Loucy (cell line): ENCODE data around the gene PMVK.

Experiments used
- H2AFZ ChIP-seq: fragments of 200-600 bp; sonication (generic); 2 replicates; pipeline ENCODE4 v1.6.0; 2016; ENCODE audit warnings: antibody characterized with exemption, mild to moderate bottlenecking, low read length, moderate library complexity
- H3F3A ChIP-seq: fragments of 200-600 bp; 2 replicates; pipeline ENCODE4 v1.6.0; 2016; ENCODE audit warnings: antibody characterized with exemption, low read depth, mild to moderate bottlenecking
- H3K27me3 ChIP-seq: fragments of 200-600 bp; sonication (generic); 2 replicates; pipeline ENCODE4 v1.6.1; 2014; ENCODE audit warnings: low read length, mild to moderate bottlenecking; ENCODE audit not compliant: insufficient read depth, poor library complexity, severe bottlenecking
- H3K36me3 ChIP-seq: fragments of 200-600 bp; sonication (generic); 2 replicates; pipeline ENCODE4 v1.6.1; 2016; ENCODE audit warnings: low read length; ENCODE audit not compliant: insufficient read depth
- H3K4me1 ChIP-seq: fragments of 200-600 bp; sonication (generic); 2 replicates; pipeline ENCODE4 v1.5.1; 2014; ENCODE audit warnings: low read length, mild to moderate bottlenecking; ENCODE audit not compliant: insufficient read depth, poor library complexity, severe bottlenecking
- H3K4me2 ChIP-seq: fragments of 200-600 bp; sonication (generic); 2 replicates; pipeline ENCODE4 v1.6.0; 2014; ENCODE audit warnings: antibody characterized with exemption, low read length, low read depth, mild to moderate bottlenecking; ENCODE audit not compliant: poor library complexity, severe bottlenecking
- H3K4me3 ChIP-seq: fragments of 200-600 bp; sonication (generic); 2 replicates; pipeline ENCODE4 v1.5.1; 2014; ENCODE audit warnings: low read length, mild to moderate bottlenecking, mixed read lengths; ENCODE audit not compliant: poor library complexity, severe bottlenecking
- H3K79me2 ChIP-seq: fragments of 200-600 bp; sonication (generic); 2 replicates; pipeline ENCODE4 v1.6.1; 2014; ENCODE audit warnings: low read length; ENCODE audit not compliant: insufficient read depth
- H3K9ac ChIP-seq: fragments of 200-600 bp; sonication (generic); 2 replicates; pipeline ENCODE4 v1.6.0; 2014; ENCODE audit warnings: mild to moderate bottlenecking, low read depth, low read length, moderate library complexity; ENCODE audit not compliant: poor library complexity, severe bottlenecking
- H3K9me2 ChIP-seq: fragments of 200-600 bp; sonication (generic); replicated peaks from 2 replicates; pipeline ENCODE4 v1.6.1; 2016; ENCODE audit warnings: low read depth, low read length, mixed read lengths
- H3K9me3 ChIP-seq: fragments of 200-600 bp; sonication (generic); 2 replicates; pipeline ENCODE4 v1.6.1; 2014; ENCODE audit warnings: mild to moderate bottlenecking, antibody characterized with exemption, low read length, low read depth; ENCODE audit not compliant: insufficient read depth
- H4K20me1 ChIP-seq: fragments of 200-600 bp; sonication (generic); 2 replicates; pipeline ENCODE4 v1.6.0; 2014; ENCODE audit warnings: antibody characterized with exemption, low read length, mild to moderate bottlenecking; ENCODE audit not compliant: insufficient read depth, poor library complexity, severe bottlenecking
- EZH2phosphoT487 ChIP-seq: fragments of 200-600 bp; IDR thresholded peaks from 2 replicates; pipeline ENCODE4 v1.6.1; 2018; ENCODE audit warnings: antibody characterized with exemption, mild to moderate bottlenecking, moderate library complexity, borderline replicate concordance
- TF ChIP-seq, protein P1 (sequence below): fragments of 200-600 bp; sonication (generic); conservative IDR thresholded peaks from 2 replicates; pipeline ENCODE4 v1.5.1; 2014; ENCODE audit warnings: mild to moderate bottlenecking, antibody characterized with exemption, low read length

The PMVK gene

DNA sequence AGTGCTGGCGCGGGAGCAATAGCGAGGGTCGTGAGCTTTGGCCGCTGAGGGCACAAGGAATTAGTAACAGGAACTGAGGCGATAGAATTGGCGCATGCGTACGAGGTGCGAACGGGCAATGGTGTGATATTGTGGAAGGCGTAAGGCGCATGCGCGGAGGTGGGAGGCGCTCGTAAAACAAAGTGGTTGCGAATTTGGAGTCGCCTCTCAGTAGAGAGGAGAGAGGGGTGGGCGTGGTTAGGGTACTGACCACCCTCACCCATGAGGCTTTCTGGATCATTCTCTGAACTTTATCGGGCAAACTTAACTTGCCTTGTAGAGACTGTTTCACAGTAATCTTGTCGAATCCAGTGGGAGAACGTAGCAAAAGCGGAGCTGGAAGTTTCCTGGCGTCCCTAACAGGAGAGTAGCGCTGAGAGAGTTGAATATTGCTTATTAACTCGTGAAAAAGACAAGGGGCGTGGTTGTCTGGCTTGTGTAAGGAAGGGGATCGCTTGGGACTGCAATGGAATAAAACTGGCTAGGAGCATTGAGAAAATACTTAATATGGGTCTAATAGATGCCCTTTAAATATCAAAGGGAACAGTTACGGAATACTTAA lies 38.4 kb upstream of the PMVK start:
- Histone ChIP-seq H3F3A (peaks cover 3% of the 10 kb centered on the region; the same call in 1 of the 2 replicates), H3K4me2 (peak overlapping the region; percentile 89), H3K9ac (peak overlapping the region; percentile 95), H3K4me3 (peak overlapping the region; percentile 94), H3K4me1 (peaks cover 45% of the 10 kb centered on the region), H3K9me2 (no peaks in the 10 kb centered on the region), H3K9me3 (no peaks in the 10 kb centered on the region), H4K20me1 (peaks cover 36% of the 10 kb centered on the region), H2AFZ (peak overlapping the region; percentile 35; the same call in 1 of the 2 replicates), H3K27me3 (no peaks in the 10 kb centered on the region), H3K36me3 (peaks cover 18% of the 10 kb centered on the region; the same call in 1 of the 2 replicates), H3K79me2 (peaks cover 78% of the 10 kb centered on the region)
- TF ChIP-seq, protein P1, sequence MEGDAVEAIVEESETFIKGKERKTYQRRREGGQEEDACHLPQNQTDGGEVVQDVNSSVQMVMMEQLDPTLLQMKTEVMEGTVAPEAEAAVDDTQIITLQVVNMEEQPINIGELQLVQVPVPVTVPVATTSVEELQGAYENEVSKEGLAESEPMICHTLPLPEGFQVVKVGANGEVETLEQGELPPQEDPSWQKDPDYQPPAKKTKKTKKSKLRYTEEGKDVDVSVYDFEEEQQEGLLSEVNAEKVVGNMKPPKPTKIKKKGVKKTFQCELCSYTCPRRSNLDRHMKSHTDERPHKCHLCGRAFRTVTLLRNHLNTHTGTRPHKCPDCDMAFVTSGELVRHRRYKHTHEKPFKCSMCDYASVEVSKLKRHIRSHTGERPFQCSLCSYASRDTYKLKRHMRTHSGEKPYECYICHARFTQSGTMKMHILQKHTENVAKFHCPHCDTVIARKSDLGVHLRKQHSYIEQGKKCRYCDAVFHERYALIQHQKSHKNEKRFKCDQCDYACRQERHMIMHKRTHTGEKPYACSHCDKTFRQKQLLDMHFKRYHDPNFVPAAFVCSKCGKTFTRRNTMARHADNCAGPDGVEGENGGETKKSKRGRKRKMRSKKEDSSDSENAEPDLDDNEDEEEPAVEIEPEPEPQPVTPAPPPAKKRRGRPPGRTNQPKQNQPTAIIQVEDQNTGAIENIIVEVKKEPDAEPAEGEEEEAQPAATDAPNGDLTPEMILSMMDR = no peak
- TF ChIP-seq EZH2phosphoT487 = no peak

DNA sequence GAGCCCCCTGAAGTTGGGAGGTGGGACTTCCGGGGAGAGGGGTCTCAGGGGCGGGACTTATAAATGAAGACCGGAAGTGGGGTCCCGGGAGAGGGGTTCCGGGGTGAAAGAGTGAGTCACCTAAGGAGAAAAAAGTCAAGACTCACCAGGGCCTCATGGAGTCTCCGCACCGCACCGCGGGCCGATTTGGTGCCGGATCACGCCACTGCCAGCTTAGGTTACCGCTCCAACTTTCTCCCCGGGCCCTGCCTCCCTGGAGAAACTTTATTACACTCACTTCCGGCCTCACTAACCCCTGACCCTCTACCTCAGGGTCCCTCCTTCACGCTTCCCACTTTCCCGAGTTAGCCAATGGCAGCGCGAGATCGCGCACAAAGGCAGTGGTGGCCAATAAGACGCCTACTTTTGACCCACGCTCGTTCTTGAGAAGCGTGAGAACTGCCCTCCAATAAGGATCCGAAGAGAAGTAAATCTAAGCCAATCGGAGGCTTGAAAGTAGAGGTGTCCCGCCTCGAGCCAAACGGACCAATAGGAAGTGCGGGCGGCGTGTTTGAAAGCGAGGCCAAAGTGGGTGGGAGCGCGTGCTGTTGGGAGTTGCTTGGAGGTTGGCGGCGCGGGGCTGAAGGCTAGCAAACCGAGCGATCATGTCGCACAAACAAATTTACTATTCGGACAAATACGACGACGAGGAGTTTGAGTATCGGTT lies 37.7 kb upstream of the PMVK start, which contains the start of gene CKS1B:
Gene CKS1B, plus strand, starts transcription at position 580 of the 706 bp plus-strand sequence. Its CDS starts 65 bp downstream, at position 645.
- peaks cover 3% of the 10 kb centered on the region; the same call in 1 of the 2 replicates for H3F3A ChIP-seq
- H3K9me2 ChIP-seq = no peaks in the 10 kb centered on the region
- peak within 1 kb of the TSS; percentile 47; the same call in 1 of the 2 replicates for H2AFZ ChIP-seq
- TF ChIP-seq, protein P1 = no peak
- TF ChIP-seq EZH2phosphoT487 = no peak
- peak within 1 kb of the TSS; percentile 95 for H3K9ac ChIP-seq
- H3K4me1 ChIP-seq = peaks cover 51% of the 10 kb centered on the region
- peaks cover 79% of the 10 kb centered on the region for H3K79me2 ChIP-seq
- H3K36me3 ChIP-seq = peaks cover 13% of the 10 kb centered on the region; the same call in 1 of the 2 replicates
- H3K27me3 ChIP-seq = no peaks in the 10 kb centered on the region
- no peaks in the 10 kb centered on the region for H3K9me3 ChIP-seq
- peak within 1 kb of the TSS; percentile 89 for H3K4me2 ChIP-seq
- H3K4me3 ChIP-seq = peak within 1 kb of the TSS; percentile 94
- peaks cover 36% of the 10 kb centered on the region for H4K20me1 ChIP-seq

DNA sequence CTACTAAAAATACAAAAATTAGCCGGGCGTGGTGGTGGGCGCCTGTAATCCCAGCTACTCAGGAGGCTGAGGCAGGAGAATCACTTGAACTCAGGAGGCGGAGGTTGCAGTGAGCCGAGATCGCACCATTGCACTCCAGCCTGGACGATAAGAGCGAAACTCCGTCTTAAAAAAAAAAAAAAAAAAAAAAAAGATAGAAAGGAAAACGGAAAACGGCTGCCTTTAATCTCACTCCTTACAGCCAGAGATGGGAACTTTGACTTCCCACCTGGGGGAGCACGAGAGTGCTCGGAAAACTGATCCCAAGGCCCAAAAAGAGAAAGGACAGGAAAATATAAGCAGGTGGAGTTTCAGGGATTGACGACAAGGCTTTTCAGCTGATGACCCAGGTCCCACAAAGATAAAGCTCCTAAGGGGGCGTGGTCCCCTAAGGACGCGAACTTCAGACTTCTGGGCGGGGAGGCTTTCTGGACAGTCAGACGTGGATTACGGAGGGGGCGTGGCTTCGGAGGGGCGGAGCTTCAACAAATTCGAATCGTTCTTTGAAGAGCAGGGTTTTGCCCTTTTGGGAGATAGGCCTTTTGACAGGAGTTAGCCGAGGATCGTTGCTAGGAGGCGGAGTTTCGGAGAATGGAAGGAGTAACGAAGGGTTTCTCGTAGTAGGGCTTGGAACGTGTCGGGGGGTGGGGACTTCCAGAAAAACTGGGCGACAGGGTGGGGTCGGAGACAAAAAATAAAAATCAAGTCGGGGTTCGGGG lies 37.0 kb upstream of the PMVK start:
- H3K9ac ChIP-seq = peak overlapping the region; percentile 95
- peaks cover 36% of the 10 kb centered on the region for H4K20me1 ChIP-seq
- no peaks in the 10 kb centered on the region for H3K9me2 ChIP-seq
- peaks cover 82% of the 10 kb centered on the region for H3K79me2 ChIP-seq
- peaks cover 56% of the 10 kb centered on the region for H3K4me1 ChIP-seq
- H3K4me2 ChIP-seq = peak overlapping the region; percentile 73
- H3K27me3 ChIP-seq = no peaks in the 10 kb centered on the region
- H2AFZ ChIP-seq = peak overlapping the region; percentile 47; the same call in 1 of the 2 replicates
- H3K36me3 ChIP-seq = peaks cover 9% of the 10 kb centered on the region; the same call in 1 of the 2 replicates
- TF ChIP-seq, protein P1 = peak; percentile 31; the same call in 1 of the 2 replicates
- TF ChIP-seq EZH2phosphoT487 = no peak
- peak overlapping the region; percentile 94 for H3K4me3 ChIP-seq
- H3F3A ChIP-seq = peaks cover 3% of the 10 kb centered on the region; the same call in 1 of the 2 replicates
- no peaks in the 10 kb centered on the region for H3K9me3 ChIP-seq
